Ovary (tissue), 9 donors: ENCODE results near the gene ADAM10. TPM values are rescaled to one million over a fixed set of nuclear protein-coding genes. Genes with fewer than 3 reads are reported as not detected.

Source experiments
- DNase-seq, 5 donors: peaks; one replicate each; pipeline ENCODE4 v3.0.0-alpha.2; 2019 to 2020
- H3K27ac ChIP-seq, 2 donors: fragments of 200-600 bp; one replicate each; pipeline versions ENCODE4 v1.5.1 to v1.8.0; 2019 to 2022
- H3K27me3 ChIP-seq: fragments of 200-600 bp; one replicate; pipeline ENCODE4 v1.8.0; 2022
- H3K36me3 ChIP-seq: fragments of 200-600 bp; sonication (generic); one replicate; pipeline ENCODE4 v1.5.1; 2019
- H3K4me1 ChIP-seq: one replicate; pipeline ENCODE4 v1.8.1; 2013; ENCODE audit warnings: mild to moderate bottlenecking, moderate library complexity; ENCODE audit not compliant: insufficient read depth
- H3K4me3 ChIP-seq: fragments of 200-600 bp; sonication (generic); one replicate; pipeline ENCODE4 v1.5.1; 2017
- H3K9me3 ChIP-seq, 2 donors: fragments of 200-600 bp in 1 of 2; sonication (generic) in 1 of 2; one replicate each; pipeline versions ENCODE4 v1.5.1 to v1.8.1; 2013 to 2019; ENCODE audit warnings: mild to moderate bottlenecking in 1 of 2, moderate library complexity in 1 of 2
- EP300 ChIP-seq: sonication (generic); formaldehyde crosslinking; IDR thresholded peaks from one replicate; pipeline ENCODE4 v1.6.1; 2017; ENCODE audit warnings: antibody characterized with exemption
- POLR2A ChIP-seq: fragments of 450-650 bp; IDR thresholded peaks from one replicate; pipeline ENCODE4 v1.6.1; 2017; ENCODE audit warnings: antibody characterized with exemption, mild to moderate bottlenecking, moderate library complexity
- WGBS, 3 donors: extraction: QIAGEN DNeasy Blood & Tissue Kit in 1 of 3; methylation state at CpG; one replicate each; pipeline versions ENCODE4 v1.1.5 to v1.1.7; 2013 to 2017; 5-methylcytosine and 5-hydroxymethylcytosine counted together
- intact Hi-C, 4 donors: fragments of 100-400 bp; cut with DNase I; formaldehyde crosslinking; loops; one replicate each; pipeline versions ENCODE4 v1.11.0 to v1.15.1; 2022 to 2023
- polyA plus RNA-seq, 2 donors: library from polyadenylated mRNA; stranded (reverse); fragments of 200-250 nt in 1 of 2; fragments of 350-450 nt in 1 of 2; fragmentation: Illumina TruSeq in 1 of 2; extraction: RNeasy Lipid Tissue Mini Kit (QIAGEN cat#74804) in 1 of 2; gene quantifications; one replicate each; pipeline ENCODE4 v1.2.3, GENCODE V29; 2013 to 2014
- total RNA-seq, 7 donors: library from RNA; depleted of rRNA in 2 of 7; stranded (reverse); fragments of >200 nt in 2 of 7; fragmentation: NEBNext Ultra II Directional in 3 of 7; extraction: Animal tissue kit (Norgen Biotek cat#: 25700) in 3 of 7; gene quantifications; one replicate each; pipeline versions ENCODE4 v1.1.0 to v1.2.4, GENCODE V29; 2016 to 2023
- TF ChIP-seq, protein P1 (sequence below), 3 donors: fragments of 450-650 bp in 2 of 3; fragments of 200-600 bp in 1 of 3; IDR thresholded peaks; one replicate each; pipeline versions ENCODE4 v1.5.1 to v1.8.0; 2016 to 2022; ENCODE audit warnings: antibody characterized with exemption in 3 of 3, mild to moderate bottlenecking in 1 of 3
- donor health status: DM: no; HTN: no; CAD: no; lungs with moderate emphysema.
- donor health status: DM: no; HTN: no; CAD: no.
- donor health status: Bipolar disorder and iron deficiency.
- donor health status: DM: yes; HTN: yes; CAD: no.
- donor health status: DM: no; HTN: no; CAD: no.
- donor health status: DM: yes; HTN: yes; CAD: no.

The ADAM10 gene
- total and polyA plus RNA-seq, 9 donors: 23.2 to 86.4 (median 63.0) TPM

- WGBS, 3 donors: 53 to 56% (median 54%) methylated on average over 3 of the region's 3 CpGs
- intact Hi-C loops: no loop called here
- no peak overlapping the region for H3K4me3 ChIP-seq
- no peak for DNase-seq
- no peaks in the 10 kb centered on the region for H3K9me3 ChIP-seq
- TF ChIP-seq EP300: no peak
- no peaks in the 10 kb centered on the region for H3K27me3 ChIP-seq
- no peak overlapping the region for H3K27ac ChIP-seq
- H3K36me3 ChIP-seq: no peaks in the 10 kb centered on the region
- no peaks in the 10 kb centered on the region for H3K4me1 ChIP-seq
Measured at GRCh38 chr15:58595516-58596263, 153.8 kb downstream of the ADAM10 start.

GRCh38 chr15:58594898-58595297, 154.6 kb downstream of the ADAM10 start:
- WGBS, 3 donors: 98 to 100% (median 98%) methylated on average over 1 of the region's 1 CpG
- no peak for DNase-seq
- Histone ChIP-seq H3K27ac (no peak overlapping the region), H3K36me3 (no peaks in the 10 kb centered on the region), H3K4me3 (no peak overlapping the region), H3K4me1 (no peaks in the 10 kb centered on the region), H3K9me3 (no peaks in the 10 kb centered on the region), H3K27me3 (no peaks in the 10 kb centered on the region)
- TF ChIP-seq, protein P1, sequence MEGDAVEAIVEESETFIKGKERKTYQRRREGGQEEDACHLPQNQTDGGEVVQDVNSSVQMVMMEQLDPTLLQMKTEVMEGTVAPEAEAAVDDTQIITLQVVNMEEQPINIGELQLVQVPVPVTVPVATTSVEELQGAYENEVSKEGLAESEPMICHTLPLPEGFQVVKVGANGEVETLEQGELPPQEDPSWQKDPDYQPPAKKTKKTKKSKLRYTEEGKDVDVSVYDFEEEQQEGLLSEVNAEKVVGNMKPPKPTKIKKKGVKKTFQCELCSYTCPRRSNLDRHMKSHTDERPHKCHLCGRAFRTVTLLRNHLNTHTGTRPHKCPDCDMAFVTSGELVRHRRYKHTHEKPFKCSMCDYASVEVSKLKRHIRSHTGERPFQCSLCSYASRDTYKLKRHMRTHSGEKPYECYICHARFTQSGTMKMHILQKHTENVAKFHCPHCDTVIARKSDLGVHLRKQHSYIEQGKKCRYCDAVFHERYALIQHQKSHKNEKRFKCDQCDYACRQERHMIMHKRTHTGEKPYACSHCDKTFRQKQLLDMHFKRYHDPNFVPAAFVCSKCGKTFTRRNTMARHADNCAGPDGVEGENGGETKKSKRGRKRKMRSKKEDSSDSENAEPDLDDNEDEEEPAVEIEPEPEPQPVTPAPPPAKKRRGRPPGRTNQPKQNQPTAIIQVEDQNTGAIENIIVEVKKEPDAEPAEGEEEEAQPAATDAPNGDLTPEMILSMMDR (IDR thresholded peaks at IDR 0.05): no peak
- TF ChIP-seq EP300 (no peak), POLR2A (no peak)
- intact Hi-C loops: no loop called here

- Histone ChIP-seq H3K27me3 (no peaks in the 10 kb centered on the region), H3K36me3 (no peaks in the 10 kb centered on the region), H3K27ac (no peak overlapping the region), H3K4me3 (no peak overlapping the region), H3K9me3 (no peaks in the 10 kb centered on the region), H3K4me1 (no peaks in the 10 kb centered on the region)
- no peak for DNase-seq
- intact Hi-C loops: no loop called here
- TF ChIP-seq, protein P1 (IDR thresholded peaks at IDR 0.05): no peak
- TF ChIP-seq EP300 (no peak), POLR2A (no peak)
- WGBS, 3 donors: 90 to 98% (median 94%) methylated on average over 1 of the region's 1 CpG
Measured at GRCh38 chr15:58593870-58594269, 155.6 kb downstream of the ADAM10 start.

DNA sequence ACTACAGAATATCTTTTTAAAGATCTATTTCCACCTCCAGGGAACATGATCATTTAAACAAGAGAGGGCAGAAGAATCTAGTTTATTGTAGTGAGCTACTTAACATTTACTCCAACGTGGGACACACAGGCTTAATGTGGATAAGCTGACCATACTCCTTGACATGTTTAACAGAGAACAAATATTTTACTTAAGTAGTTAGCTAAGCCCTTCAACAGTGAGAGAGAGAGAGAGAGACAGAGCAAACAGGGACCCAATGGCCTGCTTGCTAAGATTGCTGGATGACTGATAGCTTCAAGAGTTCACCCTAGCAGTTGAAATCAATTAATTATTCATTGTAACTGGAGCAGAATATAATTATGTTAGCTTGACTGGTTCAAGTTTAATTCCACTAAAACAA, 158.6 kb downstream of the ADAM10 start:
- H3K9me3 ChIP-seq: no peaks in the 10 kb centered on the region
- H3K4me1 ChIP-seq: no peaks in the 10 kb centered on the region
- intact Hi-C loops: no loop called here
- 25 to 30% (median 27%) methylated on average over 1 of the region's 1 CpG for WGBS, 3 donors
- no peaks in the 10 kb centered on the region for H3K27me3 ChIP-seq
- no peak overlapping the region for H3K4me3 ChIP-seq
- DNase-seq: no peak
- TF ChIP-seq EP300 (no peak), POLR2A (no peak)
- TF ChIP-seq, protein P1 (IDR thresholded peaks at IDR 0.05): no peak
- no peak overlapping the region for H3K27ac ChIP-seq
- no peaks in the 10 kb centered on the region for H3K36me3 ChIP-seq

- no peaks in the 10 kb centered on the region for H3K27me3 ChIP-seq
- H3K36me3 ChIP-seq: no peaks in the 10 kb centered on the region
- no peaks in the 10 kb centered on the region for H3K4me1 ChIP-seq
- intact Hi-C loops: no loop called here
- DNase-seq: no peak
- no peak for TF ChIP-seq EP300
- TF ChIP-seq, protein P1 (IDR thresholded peaks at IDR 0.05): no peak
- no peak for TF ChIP-seq POLR2A
- no peaks in the 10 kb centered on the region for H3K9me3 ChIP-seq
- H3K27ac ChIP-seq: no peak overlapping the region
- no peak overlapping the region for H3K4me3 ChIP-seq
- 96 to 100% (median 98%) methylated on average over 1 of the region's 1 CpG for WGBS, 3 donors
Measured at GRCh38 chr15:58590236-58590635, 159.3 kb downstream of the ADAM10 start.
